Measurements from ENCODE around the gene KDM4B.

- TF ChIP-seq SRF (IDR thresholded peaks at IDR 0.05; ENCODE audit: low read depth) (no peak), CTCF (IDR thresholded peaks at IDR 0.05 in 2 of 3, conservative IDR thresholded peaks at IDR 0.05 in 1 of 3; ENCODE audit: borderline replicate concordance in 1 of 3, insufficient read depth in 1 of 3, low read depth in 2 of 3, low read length in 2 of 3) (no peak), REST (IDR thresholded peaks at IDR 0.05; ENCODE audit: low read depth) (no peak), POLR2A (IDR thresholded peaks at IDR 0.05; ENCODE audit: borderline replicate concordance, extremely low read depth, insufficient read depth, insufficient read length) (no peak), JUND (IDR thresholded peaks at IDR 0.05) (no peak), ATF3 (IDR thresholded peaks at IDR 0.05) (no peak), EZH2phosphoT487 (IDR thresholded peaks at IDR 0.05; ENCODE audit: borderline replicate concordance) (no peak), ZNF274 (IDR thresholded peaks at IDR 0.05; ENCODE audit: low read depth, low read length) (no peak), EZH2 (IDR thresholded peaks at IDR 0.05) (no peak), EGR1 (IDR thresholded peaks at IDR 0.05; ENCODE audit: low read depth) (no peak), MAX (IDR thresholded peaks at IDR 0.05) (no peak), POLR2AphosphoS5 (IDR thresholded peaks at IDR 0.05; ENCODE audit: low read depth, low read length) (no peak)
Measured at GRCh38 chr19:5078182-5078581, 109.3 kb downstream of the KDM4B start.

Data from HCT116 (cell line).